Activated T-helper 1 cell treated with anti-CD3 and anti-CD28 coated beads, Interleukin-2, amount 50 U/mL, for 16 hours (primary cell): Measurements from ENCODE around the gene ACOT12.
A peak's percentile ranks its signal among the peaks of the same experiment; 100 is the strongest.
"Not testable (repeated sequence)": the region's sequence is repeated elsewhere in the genome, so short reads cannot be mapped to it uniquely, and the experiment has no call there.

Source experiments
- DNase-seq, 2 donors: peaks; one replicate each; pipeline ENCODE4 v3.0.0-alpha.2; 2020; ENCODE audit warnings: low read depth in 1 of 2, low spot score in 1 of 2

The ACOT12 gene

GRCh38 chr5:81344736-81345135 is 49.2 kb downstream of the ACOT12 start:
- no peak for DNase-seq

- not testable (repeated sequence) for DNase-seq
These were observed 55.7 kb downstream of the ACOT12 start for GRCh38 chr5:81338213-81338612.

- no peak for DNase-seq
These were observed 56.1 kb downstream of the ACOT12 start for GRCh38 chr5:81337803-81338202.

- no peak for DNase-seq
These were observed 57.4 kb downstream of the ACOT12 start for GRCh38 chr5:81336556-81336955.

GRCh38 chr5:81335946-81336345 is 58.0 kb downstream of the ACOT12 start:
- no peak for DNase-seq

GRCh38 chr5:81334304-81335061 is 59.5 kb downstream of the ACOT12 start:
- DNase-seq, result no peak

GRCh38 chr5:81326554-81326953 is 67.4 kb downstream of the ACOT12 start:
- DNase-seq, result no peak

GRCh38 chr5:81317536-81317935 is 76.4 kb downstream of the ACOT12 start:
- no peak for DNase-seq

- DNase-seq, result no peak
These were observed 77.4 kb downstream of the ACOT12 start for GRCh38 chr5:81316571-81316970.

GRCh38 chr5:81315830-81316229 is 78.1 kb downstream of the ACOT12 start:
- no peak for DNase-seq

- DNase-seq, result no peak
These were observed 78.6 kb downstream of the ACOT12 start for GRCh38 chr5:81315336-81315735.

- no peak for DNase-seq
These were observed 79.4 kb downstream of the ACOT12 start for GRCh38 chr5:81314581-81314980.

- no peak for DNase-seq
These were observed 80.2 kb downstream of the ACOT12 start for GRCh38 chr5:81313686-81314085.

GRCh38 chr5:81313278-81313677 is 80.7 kb downstream of the ACOT12 start:
- DNase-seq, result no peak

- no peak for DNase-seq
These were observed 83.4 kb downstream of the ACOT12 start for GRCh38 chr5:81310402-81311063.

GRCh38 chr5:81308836-81309235 is 85.1 kb downstream of the ACOT12 start:
- no peak for DNase-seq

GRCh38 chr5:81305785-81306184 is 88.1 kb downstream of the ACOT12 start:
- no peak for DNase-seq

- DNase-seq, result no peak
These were observed 90.4 kb downstream of the ACOT12 start for GRCh38 chr5:81303563-81303962.

- DNase-seq, result no peak
These were observed 91.3 kb downstream of the ACOT12 start for GRCh38 chr5:81302596-81302995.

- DNase-seq, result peak; percentile 80 to 86
These were observed 92.5 kb downstream of the ACOT12 start, which contains the start of gene ZCCHC9 for GRCh38 chr5:81301271-81302015. TSS of gene ZCCHC9 (plus strand) at chr5:81301587. CDS start at chr5:81304758, 3,171 bp downstream.

GRCh38 chr5:81300921-81301270 is 93.0 kb downstream of the ACOT12 start:
- DNase-seq, result no peak

- DNase-seq, result no peak
These were observed 96.4 kb downstream of the ACOT12 start for GRCh38 chr5:81297531-81297930.
